NCI-H460 (cell line): Measurements from ENCODE around the gene MUC22. TPM values are rescaled to one million over a fixed set of nuclear protein-coding genes. Genes with fewer than 3 reads are reported as not detected.
"Not testable (repeated sequence)": the region's sequence is repeated elsewhere in the genome, so short reads cannot be mapped to it uniquely, and the experiment has no call there.

Experiments used
- DNase-seq: peaks from one replicate; pipeline ENCODE4 v3.0.0-alpha.2; 2016; ENCODE audit warnings: low read depth; ENCODE audit errors: extremely low read depth
- total RNA-seq: library from RNA; depleted of rRNA; stranded (reverse); fragments of >200 nt; shearing (Covaris generic); gene quantifications from 2 replicates; pipeline ENCODE4 v1.2.3, GENCODE V29; 2014

MUC22 gene
- total RNA-seq, 1 experiment from 2014 or later, result not detected

- DNase-seq, result no peak
These were observed 18.4 kb upstream of the MUC22 start for GRCh38 chr6:30991891-30992290.

GRCh38 chr6:30997301-30997700 is 13.0 kb upstream of the MUC22 start:
- no peak for DNase-seq

GRCh38 chr6:30998785-30999184 is 11.5 kb upstream of the MUC22 start:
- no peak for DNase-seq

GRCh38 chr6:31000067-31000860 is 10.0 kb upstream of the MUC22 start:
- not testable (repeated sequence) for DNase-seq

- DNase-seq, result no peak
These were observed 8.9 kb upstream of the MUC22 start for GRCh38 chr6:31001281-31001888.

GRCh38 chr6:31002471-31002870 is 7.8 kb upstream of the MUC22 start:
- DNase-seq, result no peak

- no peak for DNase-seq
These were observed 5.5 kb upstream of the MUC22 start for GRCh38 chr6:31004794-31005193.

- no peak for DNase-seq
These were observed 4.8 kb upstream of the MUC22 start for GRCh38 chr6:31005249-31006020.

- DNase-seq, result no peak
These were observed 2.6 kb upstream of the MUC22 start for GRCh38 chr6:31007694-31008093.

GRCh38 chr6:31008165-31008564 is 2.1 kb upstream of the MUC22 start:
- DNase-seq, result no peak

- DNase-seq, result no peak
These were observed 543 bp upstream of the MUC22 start for GRCh38 chr6:31009731-31010130.

GRCh38 chr6:31011153-31011552 is 879 bp downstream of the MUC22 start:
- no peak for DNase-seq

- no peak for DNase-seq
These were observed 6.5 kb downstream of the MUC22 start for GRCh38 chr6:31016659-31017299.

- not testable (repeated sequence) for DNase-seq
These were observed 7.2 kb downstream of the MUC22 start for GRCh38 chr6:31017436-31017835.

- no peak for DNase-seq
These were observed 9.8 kb downstream of the MUC22 start for GRCh38 chr6:31020057-31020456.

GRCh38 chr6:31020631-31021255 is 10.5 kb downstream of the MUC22 start:
- DNase-seq, result not testable (repeated sequence)

GRCh38 chr6:31021705-31022531 is 11.6 kb downstream of the MUC22 start:
- not testable (repeated sequence) for DNase-seq

GRCh38 chr6:31025595-31025994 is 15.3 kb downstream of the MUC22 start:
- DNase-seq, result no peak

GRCh38 chr6:31031095-31031494 is 20.8 kb downstream of the MUC22 start:
- DNase-seq, result no peak

GRCh38 chr6:31033075-31033474 is 22.8 kb downstream of the MUC22 start:
- no peak for DNase-seq
